Immature natural killer cell (primary cell): ENCODE measurements around the gene LRRC26. TPM values are rescaled to one million over a fixed set of nuclear protein-coding genes. Genes with fewer than 3 reads are reported as not detected.
A peak's percentile ranks its signal among the peaks of the same experiment; 100 is the strongest.

ENCODE experiments used
- DNase-seq, 3 donors: peaks; one replicate each; pipeline ENCODE4 v3.0.0; 2022; ENCODE audit warnings: mixed read lengths in 1 of 3
- H3K27ac Mint-ChIP-seq, 6 donors: one replicate each; pipeline ENCODE4 v1.8.0; 2020; ENCODE audit warnings: mixed read lengths in 6 of 6, mild to moderate bottlenecking in 5 of 6, inconsistent platforms in 4 of 6, moderate library complexity in 3 of 6
- H3K27me3 Mint-ChIP-seq, 3 donors: one replicate each; pipeline ENCODE4 v1.8.0; 2020 to 2021; ENCODE audit warnings: low read depth in 3 of 3, mild to moderate bottlenecking in 3 of 3, mixed read lengths in 3 of 3, moderate library complexity in 3 of 3, inconsistent platforms in 1 of 3
- H3K36me3 Mint-ChIP-seq, 3 donors: one replicate each; pipeline ENCODE4 v1.8.0; 2020; ENCODE audit warnings: mixed read lengths in 3 of 3, inconsistent platforms in 2 of 3, mild to moderate bottlenecking in 2 of 3
- H3K4me1 Mint-ChIP-seq, 2 donors: one replicate each; pipeline ENCODE4 v1.8.0; 2020; ENCODE audit warnings: inconsistent platforms in 2 of 2, mild to moderate bottlenecking in 2 of 2, mixed read lengths in 2 of 2, moderate library complexity in 1 of 2
- H3K4me3 Mint-ChIP-seq, 5 donors: one replicate each; pipeline ENCODE4 v1.8.0; 2020; ENCODE audit warnings: mild to moderate bottlenecking in 5 of 5, mixed read lengths in 5 of 5, inconsistent platforms in 3 of 5, moderate library complexity in 3 of 5
- H3K9me3 Mint-ChIP-seq, 6 donors: one replicate each; pipeline ENCODE4 v1.8.0; 2020; ENCODE audit warnings: mild to moderate bottlenecking in 6 of 6, mixed read lengths in 6 of 6, inconsistent platforms in 4 of 6, moderate library complexity in 3 of 6
- polyA plus RNA-seq, 3 donors: library from polyadenylated mRNA; unstranded; fragments of 300-500 nt; fragmentation: Illumina TruSeq; gene quantifications; one replicate each; pipeline ENCODE4 v1.2.3, GENCODE V29; 2021

Gene LRRC26
- polyA plus RNA-seq, 3 donors from 2014 or later: 0.22 to 2.1 TPM; not detected in 1

DNA sequence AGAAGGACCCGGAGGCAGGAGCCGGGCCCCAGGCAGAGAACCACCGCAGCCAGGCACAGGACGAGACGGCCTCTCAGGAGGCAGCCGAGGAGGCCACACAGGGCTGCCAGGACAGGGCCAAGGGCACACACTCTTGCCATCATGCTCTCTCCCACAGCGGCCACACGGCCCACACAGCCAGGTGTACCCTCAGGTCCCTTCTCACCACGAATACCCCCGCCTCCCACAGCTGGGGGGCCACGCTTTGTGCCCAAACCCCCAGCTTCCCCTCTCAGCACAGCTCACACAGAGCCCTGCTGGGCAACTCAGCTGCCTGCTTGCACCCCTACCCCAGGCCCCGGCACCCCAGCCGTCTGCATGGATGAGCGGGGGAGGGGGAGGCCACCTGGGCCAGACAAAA, 23.9 kb upstream of the LRRC26 start:
- DNase-seq: no peak
- Mint-ChIP-seq H3K27me3 (peaks cover 0 to 2% (median 1%) of the 10 kb centered on the region in 3 donors), H3K9me3 (no peaks in the 10 kb centered on the region), H3K4me3 (no peak overlapping the region), H3K36me3 (no peaks in the 10 kb centered on the region), H3K27ac (no peak overlapping the region), H3K4me1 (peaks cover 11 to 14% of the 10 kb centered on the region in 2 donors)

DNA sequence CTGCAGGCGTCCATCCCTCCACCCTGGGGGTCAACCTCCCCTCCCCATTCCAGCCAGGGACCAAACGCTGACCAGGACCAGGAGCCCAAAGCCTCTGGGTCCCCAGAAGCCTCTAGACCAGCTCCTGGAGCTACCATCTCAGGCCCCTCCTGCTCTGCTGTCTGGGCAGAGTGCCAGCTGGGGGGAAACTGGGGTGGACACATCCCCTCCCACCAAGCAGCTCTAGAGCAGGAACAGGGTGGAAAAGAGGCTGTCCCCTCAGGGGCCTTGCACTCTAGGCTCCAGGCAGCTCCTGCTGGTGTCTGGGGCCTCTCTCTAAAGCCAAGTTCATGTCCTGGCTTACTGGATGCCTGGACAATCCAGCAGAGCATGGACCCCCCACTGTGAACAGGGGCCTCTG, 23.0 kb upstream of the LRRC26 start:
- H3K4me3 Mint-ChIP-seq: no peak overlapping the region
- no peaks in the 10 kb centered on the region for H3K9me3 Mint-ChIP-seq

GRCh38 chr9:137192448-137192780, 22.6 kb upstream of the LRRC26 start:
- peaks cover 2 to 10% (median 10%) of the 10 kb centered on the region in 3 donors for H3K27me3 Mint-ChIP-seq
- H3K4me1 Mint-ChIP-seq: peaks cover 17 to 20% of the 10 kb centered on the region in 2 donors
- no peak overlapping the region for H3K4me3 Mint-ChIP-seq
- no peak overlapping the region for H3K27ac Mint-ChIP-seq
- H3K36me3 Mint-ChIP-seq: no peaks in the 10 kb centered on the region
- no peak for DNase-seq
- no peaks in the 10 kb centered on the region for H3K9me3 Mint-ChIP-seq

More for the DNA sequence above, 23.0 kb upstream of the LRRC26 start:
- no peak for DNase-seq
- H3K27ac Mint-ChIP-seq: no peak overlapping the region
- H3K36me3 Mint-ChIP-seq: no peaks in the 10 kb centered on the region
- H3K27me3 Mint-ChIP-seq: peaks cover 2 to 8% (median 7%) of the 10 kb centered on the region in 3 donors
- H3K4me1 Mint-ChIP-seq: peaks cover 12 to 16% of the 10 kb centered on the region in 2 donors

GRCh38 chr9:137191691-137192447, 22.0 kb upstream of the LRRC26 start:
- Mint-ChIP-seq H3K4me1 (peaks cover 22 to 26% of the 10 kb centered on the region in 2 donors), H3K4me3 (no peak overlapping the region), H3K27ac (no peak overlapping the region), H3K9me3 (no peaks in the 10 kb centered on the region), H3K27me3 (peaks cover 2 to 11% (median 10%) of the 10 kb centered on the region in 3 donors), H3K36me3 (no peaks in the 10 kb centered on the region)
- DNase-seq: no peak

DNA sequence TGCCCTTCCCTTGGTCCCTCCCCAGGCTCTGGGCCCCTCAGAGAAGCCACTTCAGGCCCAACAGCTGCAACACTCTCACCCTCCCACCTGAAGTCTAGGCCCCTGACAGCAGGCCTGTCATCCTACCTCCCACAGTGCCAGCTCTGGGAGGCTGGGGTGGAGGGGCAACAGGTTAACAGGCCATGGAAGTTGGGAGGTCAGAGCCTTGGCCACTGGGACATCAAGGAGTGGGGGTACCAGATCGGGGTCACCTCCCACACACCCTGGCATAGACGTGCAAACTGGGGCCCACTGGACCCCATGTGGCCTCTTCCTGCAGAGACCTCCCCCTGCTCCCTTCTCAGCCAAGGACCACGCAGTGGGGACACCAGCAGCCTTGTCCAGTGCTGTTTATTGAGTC, 21.4 kb upstream of the LRRC26 start:
- no peaks in the 10 kb centered on the region for H3K36me3 Mint-ChIP-seq
- no peaks in the 10 kb centered on the region for H3K9me3 Mint-ChIP-seq
- no peak overlapping the region for H3K4me3 Mint-ChIP-seq
- H3K4me1 Mint-ChIP-seq: peaks cover 28 to 32% of the 10 kb centered on the region in 2 donors
- H3K27me3 Mint-ChIP-seq: peaks cover 2 to 11% (median 10%) of the 10 kb centered on the region in 3 donors
- peak overlapping the region in 1 of 6 donors; percentile 78 for H3K27ac Mint-ChIP-seq
- DNase-seq: no peak

DNA sequence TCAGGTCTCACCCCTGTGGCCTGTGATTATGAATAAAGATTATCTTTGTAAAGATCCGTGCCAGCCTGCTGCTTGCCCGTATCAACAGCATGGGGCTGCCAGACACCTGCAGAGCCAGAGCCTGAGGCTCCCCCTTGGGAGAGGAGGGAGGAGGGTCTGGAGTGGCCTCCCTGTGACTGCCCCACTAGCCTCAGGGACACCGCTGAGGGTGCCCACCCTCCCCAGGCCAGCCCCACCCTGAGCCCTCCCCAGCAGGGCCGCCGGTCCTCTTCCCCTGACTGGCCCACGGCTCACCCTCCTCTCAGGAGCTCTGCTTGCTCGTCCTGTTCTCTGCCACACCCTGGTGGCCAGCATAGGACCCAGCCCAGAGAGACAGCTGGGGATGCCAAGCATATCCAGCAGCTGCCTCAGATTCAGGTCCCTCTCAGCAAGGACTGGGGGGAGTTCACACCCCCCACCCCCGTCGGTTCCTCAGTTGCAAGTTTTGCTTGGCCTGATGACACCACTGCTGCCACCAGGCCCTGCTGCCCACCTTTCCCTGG, 20.5 kb upstream of the LRRC26 start:
- H3K27ac Mint-ChIP-seq: peak overlapping the region; percentile 67 to 97 (median 74)
- H3K4me1 Mint-ChIP-seq: peaks cover 31 to 34% of the 10 kb centered on the region in 2 donors
- H3K4me3 Mint-ChIP-seq: peak overlapping the region in 4 of 5 donors; percentile 62 to 71 (median 64)
- H3K9me3 Mint-ChIP-seq: no peaks in the 10 kb centered on the region
- H3K27me3 Mint-ChIP-seq: peaks cover 2 to 14% (median 9%) of the 10 kb centered on the region in 3 donors
- no peak for DNase-seq
- H3K36me3 Mint-ChIP-seq: no peaks in the 10 kb centered on the region

GRCh38 chr9:137189297-137190295, 19.7 kb upstream of the LRRC26 start:
- Mint-ChIP-seq H3K9me3 (no peaks in the 10 kb centered on the region), H3K4me3 (peak overlapping the region; percentile 89 to 96 (median 94)), H3K4me1 (peaks cover 32 to 37% of the 10 kb centered on the region in 2 donors), H3K27me3 (peaks cover 2 to 14% (median 9%) of the 10 kb centered on the region in 3 donors), H3K27ac (peak overlapping the region; percentile 86 to 98 (median 96)), H3K36me3 (no peaks in the 10 kb centered on the region)
- no peak for DNase-seq

GRCh38 chr9:137188490-137189296, 18.8 kb upstream of the LRRC26 start, which contains the start of the genes ANAPC2 and SSNA1:
TSS of gene ANAPC2 (minus strand) at chr9:137188560. CDS start at chr9:137188532, 28 bp downstream.
TSS of gene SSNA1 (plus strand) at chr9:137188676. CDS start at chr9:137188727, 51 bp downstream.
- peaks cover 38 to 40% of the 10 kb centered on the region in 2 donors for H3K4me1 Mint-ChIP-seq
- peak within 1 kb of the TSS; percentile 91 to 96 (median 94) for H3K4me3 Mint-ChIP-seq
- H3K36me3 Mint-ChIP-seq: peaks cover 0 to 6% (median 4%) of the 10 kb centered on the region in 3 donors
- no peaks in the 10 kb centered on the region for H3K9me3 Mint-ChIP-seq
- peaks cover 2 to 14% (median 9%) of the 10 kb centered on the region in 3 donors for H3K27me3 Mint-ChIP-seq
- DNase-seq: peak; percentile 94 to 95 (median 95)
- H3K27ac Mint-ChIP-seq: peak within 1 kb of the TSS; percentile 86 to 98 (median 96)

GRCh38 chr9:137188086-137188489, 18.2 kb upstream of the LRRC26 start:
- Mint-ChIP-seq H3K4me1 (peaks cover 38 to 40% of the 10 kb centered on the region in 2 donors), H3K27ac (peak overlapping the region; percentile 86 to 93 (median 93)), H3K4me3 (peak overlapping the region; percentile 90 to 94 (median 93)), H3K36me3 (peaks cover 0 to 10% (median 4%) of the 10 kb centered on the region in 3 donors), H3K27me3 (peaks cover 2 to 14% (median 9%) of the 10 kb centered on the region in 3 donors), H3K9me3 (no peaks in the 10 kb centered on the region)
- DNase-seq: no peak

DNA sequence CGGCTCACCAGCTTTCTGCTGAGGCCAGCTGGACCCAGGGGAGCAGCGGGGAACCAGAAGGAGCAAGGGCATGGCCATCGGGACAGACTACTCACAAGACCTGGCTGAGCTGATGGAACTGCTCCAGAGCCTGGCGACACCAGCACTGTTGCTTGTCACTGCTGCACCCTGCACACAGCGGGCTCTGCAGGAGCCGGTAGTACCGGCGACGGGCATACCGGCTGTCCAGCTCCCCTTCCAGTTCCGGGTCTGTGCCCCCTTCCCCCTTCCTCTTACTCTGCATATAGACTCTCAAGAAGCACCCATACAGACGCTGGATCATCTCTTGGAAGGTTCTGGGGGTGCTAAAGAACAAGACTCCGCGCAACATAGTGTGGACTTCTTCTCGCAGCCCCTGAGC, 17.5 kb upstream of the LRRC26 start:
- peak overlapping the region; percentile 90 to 94 (median 93) for H3K4me3 Mint-ChIP-seq
- H3K9me3 Mint-ChIP-seq: no peaks in the 10 kb centered on the region
- DNase-seq: no peak
- H3K27me3 Mint-ChIP-seq: peaks cover 2 to 14% (median 9%) of the 10 kb centered on the region in 3 donors
- peaks cover 38 to 40% of the 10 kb centered on the region in 2 donors for H3K4me1 Mint-ChIP-seq
- H3K36me3 Mint-ChIP-seq: peaks cover 0 to 10% (median 4%) of the 10 kb centered on the region in 3 donors
- peak overlapping the region; percentile 86 to 93 (median 91) for H3K27ac Mint-ChIP-seq

GRCh38 chr9:137186385-137186784, 16.5 kb upstream of the LRRC26 start:
- Mint-ChIP-seq H3K27me3 (peaks cover 2 to 14% (median 9%) of the 10 kb centered on the region in 3 donors), H3K9me3 (no peaks in the 10 kb centered on the region), H3K4me1 (peaks cover 38 to 40% of the 10 kb centered on the region in 2 donors), H3K36me3 (peaks cover 4 to 15% (median 5%) of the 10 kb centered on the region in 3 donors), H3K4me3 (peak overlapping the region in 4 of 5 donors; percentile 91 to 94 (median 94)), H3K27ac (peak overlapping the region in 2 of 6 donors; percentile 29 to 69)
- no peak for DNase-seq

GRCh38 chr9:137185921-137186320, 16.1 kb upstream of the LRRC26 start:
- peak overlapping the region in 2 of 5 donors; percentile 18 to 91 for H3K4me3 Mint-ChIP-seq
- H3K27ac Mint-ChIP-seq: no peak overlapping the region
- peaks cover 4 to 15% (median 5%) of the 10 kb centered on the region in 3 donors for H3K36me3 Mint-ChIP-seq
- no peaks in the 10 kb centered on the region for H3K9me3 Mint-ChIP-seq
- peaks cover 2 to 11% (median 10%) of the 10 kb centered on the region in 3 donors for H3K27me3 Mint-ChIP-seq
- peaks cover 36 to 40% of the 10 kb centered on the region in 2 donors for H3K4me1 Mint-ChIP-seq
- DNase-seq: no peak
